Urinary bladder (tissue), 4 donors: ENCODE measurements around the gene MARCKSL1. TPM values are rescaled to one million over a fixed set of nuclear protein-coding genes. Genes with fewer than 3 reads are reported as not detected.

ENCODE experiments used
- DNase-seq: peaks from one replicate; pipeline ENCODE4 v3.0.0-alpha.2; 2015; ENCODE audit errors: extremely low spot score
- H3K27ac ChIP-seq: one replicate; pipeline ENCODE4 v1.5.1; 2013; ENCODE audit warnings: low read depth, mild to moderate bottlenecking, moderate library complexity
- H3K36me3 ChIP-seq: one replicate; pipeline ENCODE4 v1.6.1; 2013; ENCODE audit warnings: mild to moderate bottlenecking, moderate library complexity; ENCODE audit not compliant: insufficient read depth
- H3K4me1 ChIP-seq: one replicate; pipeline ENCODE4 v1.6.1; 2013; ENCODE audit warnings: mild to moderate bottlenecking, moderate library complexity; ENCODE audit not compliant: insufficient read depth
- H3K4me3 ChIP-seq: one replicate; pipeline ENCODE4 v1.5.1; 2013; ENCODE audit warnings: low read depth, low read length
- WGBS: extraction: QIAGEN DNeasy Blood & Tissue Kit; methylation state at CpG from one replicate; pipeline ENCODE4 v1.1.7; 2013; 5-methylcytosine and 5-hydroxymethylcytosine counted together
- polyA plus RNA-seq: library from polyadenylated mRNA; stranded (reverse); fragments of 200-250 nt; gene quantifications from one replicate; pipeline ENCODE4 v1.2.3, GENCODE V29; 2013
- total RNA-seq: library from RNA; depleted of rRNA; stranded (reverse); fragments of >200 nt; gene quantifications from one replicate; pipeline ENCODE4 v1.2.3, GENCODE V29; 2014
- donor health status: healthy with polysubstance abuse.
- donor health status: healthy.

Gene MARCKSL1
- total and polyA plus RNA-seq, 2 donors: 27.9 to 28.5 TPM

DNA sequence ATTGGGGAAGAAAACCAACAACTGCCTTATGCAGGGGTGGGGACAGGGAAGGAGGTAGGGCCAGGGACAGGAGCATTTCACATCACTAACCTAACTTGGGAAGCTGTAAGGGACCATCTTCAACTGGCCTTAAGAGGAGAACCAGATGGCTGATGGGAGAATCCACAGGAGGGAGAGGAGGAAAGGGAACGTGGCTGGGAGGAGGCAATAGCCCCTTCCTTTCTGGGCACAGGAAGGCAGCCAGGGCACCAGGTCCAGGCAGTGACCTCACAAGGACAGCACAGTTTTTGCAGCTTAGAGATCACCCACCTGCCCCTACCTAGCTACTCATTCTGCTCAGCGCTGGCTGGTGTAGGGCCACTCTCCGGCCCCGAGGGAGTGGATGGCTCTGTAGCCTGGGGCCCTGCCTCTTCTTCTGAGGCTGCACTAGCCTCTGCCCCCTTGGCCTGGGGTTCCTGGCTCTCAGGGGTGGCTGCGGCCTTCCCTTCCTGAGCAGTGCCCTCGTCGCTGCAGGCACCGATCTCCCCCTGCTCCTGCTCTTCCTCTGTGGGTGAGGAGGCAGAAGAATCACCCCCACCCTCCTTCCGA is 1.7 kb downstream of the MARCKSL1 start:
- Histone ChIP-seq H3K4me1 (no peaks in the 10 kb centered on the region), H3K27ac (no peak overlapping the region), H3K4me3 (no peak overlapping the region), H3K36me3 (no peaks in the 10 kb centered on the region)
- 57% methylated on average over 9 of the region's 9 CpGs for WGBS
- DNase-seq: no peak

DNA sequence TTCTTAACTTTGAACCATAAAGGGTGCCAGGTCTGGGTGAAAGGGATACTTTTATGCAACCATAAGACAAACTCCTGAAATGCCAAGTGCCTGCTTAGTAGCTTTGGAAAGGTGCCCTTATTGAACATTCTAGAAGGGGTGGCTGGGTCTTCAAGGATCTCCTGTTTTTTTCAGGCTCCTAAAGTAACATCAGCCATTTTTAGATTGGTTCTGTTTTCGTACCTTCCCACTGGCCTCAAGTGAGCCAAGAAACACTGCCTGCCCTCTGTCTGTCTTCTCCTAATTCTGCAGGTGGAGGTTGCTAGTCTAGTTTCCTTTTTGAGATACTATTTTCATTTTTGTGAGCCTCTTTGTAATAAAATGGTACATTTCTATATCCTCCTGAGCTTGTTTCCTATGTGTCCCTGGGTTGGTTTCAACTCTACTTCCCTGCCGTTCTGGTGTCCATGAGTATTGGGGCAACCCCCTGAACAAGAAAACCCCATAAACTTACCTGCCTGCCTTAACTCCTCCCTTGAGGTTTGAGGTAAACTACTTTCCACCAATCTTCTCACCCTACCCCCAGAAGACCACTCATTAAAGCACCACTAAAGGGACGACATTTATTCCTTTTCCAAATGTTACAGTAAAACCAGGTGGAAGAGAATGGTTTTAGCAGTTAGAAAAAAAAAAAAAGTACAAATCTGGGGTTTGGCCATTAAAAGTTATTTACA is 2.6 kb downstream of the MARCKSL1 start:
- WGBS: 83% methylated on average over 3 of the region's 3 CpGs

DNA sequence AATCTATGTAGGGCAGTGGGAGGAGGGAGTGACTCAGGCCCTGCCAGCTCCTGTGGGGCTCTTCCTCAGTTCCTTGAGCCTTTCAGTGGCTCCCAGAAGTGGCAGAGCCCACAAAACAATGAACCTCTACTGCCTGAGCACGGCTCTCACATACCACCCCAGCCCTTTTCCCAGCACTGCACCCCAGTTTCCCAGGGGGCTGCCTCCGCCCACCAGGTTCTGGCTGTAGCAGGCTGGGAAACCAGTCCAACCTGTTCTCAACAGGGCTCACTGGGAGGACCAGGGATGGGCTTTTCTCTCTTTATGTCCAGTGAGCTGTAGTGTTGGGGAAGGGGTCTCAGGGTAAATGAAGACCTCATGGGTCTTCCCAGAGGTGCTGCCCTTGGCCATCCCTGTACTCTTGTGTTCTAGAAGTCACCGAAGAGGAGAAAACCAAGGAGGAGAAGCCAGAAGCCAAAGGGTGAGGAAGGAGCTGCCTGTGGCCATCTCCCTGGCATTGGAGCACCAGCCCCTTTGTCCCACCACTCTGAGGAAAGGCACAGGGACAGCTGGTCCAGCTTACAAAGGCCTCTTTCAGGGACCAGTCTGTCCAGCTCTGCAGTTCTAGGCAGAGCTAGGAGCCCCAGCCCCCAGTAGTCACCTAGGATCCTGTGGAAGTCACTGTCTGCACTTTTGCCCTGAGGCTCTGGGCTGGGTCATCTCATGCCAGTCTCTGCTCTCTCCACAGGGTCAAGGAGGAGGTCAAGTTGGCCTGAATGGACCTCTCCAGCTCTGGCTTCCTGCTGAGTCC is 3.5 kb downstream of the MARCKSL1 start:
- Histone ChIP-seq H3K27ac (no peak overlapping the region), H3K4me3 (no peak overlapping the region), H3K36me3 (no peaks in the 10 kb centered on the region), H3K4me1 (no peaks in the 10 kb centered on the region)
- 72% methylated on average over 3 of the region's 3 CpGs for WGBS
- DNase-seq: no peak

More for the DNA sequence above, 2.6 kb downstream of the MARCKSL1 start:
- Histone ChIP-seq H3K27ac (no peak overlapping the region), H3K4me3 (no peak overlapping the region), H3K4me1 (no peaks in the 10 kb centered on the region), H3K36me3 (no peaks in the 10 kb centered on the region)
- no peak for DNase-seq

DNA sequence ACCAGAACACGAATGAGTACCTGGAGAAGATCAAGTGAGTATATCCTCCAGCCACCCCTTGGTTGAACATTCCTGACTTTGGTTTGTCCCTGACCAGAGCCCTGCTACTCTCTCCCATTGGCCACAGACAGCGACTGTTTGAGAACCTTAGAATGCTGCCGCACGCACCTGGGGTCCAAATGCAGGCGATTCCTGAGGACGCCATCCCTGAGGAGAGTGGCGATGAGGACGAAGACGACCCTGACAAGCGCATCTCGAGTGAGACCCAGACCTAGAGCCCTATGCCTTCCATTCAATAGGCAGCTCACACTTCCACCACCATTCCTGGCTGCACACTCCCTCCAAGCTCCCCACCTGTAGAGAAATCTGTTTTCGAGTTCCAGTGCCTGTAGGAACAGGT is 4.5 kb downstream of the MARCKSL1 start:
- DNase-seq: no peak
- no peaks in the 10 kb centered on the region for H3K36me3 ChIP-seq
- H3K4me3 ChIP-seq: no peak overlapping the region
- H3K4me1 ChIP-seq: no peaks in the 10 kb centered on the region
- H3K27ac ChIP-seq: no peak overlapping the region
- WGBS: 89% methylated on average over 12 of the region's 12 CpGs

DNA sequence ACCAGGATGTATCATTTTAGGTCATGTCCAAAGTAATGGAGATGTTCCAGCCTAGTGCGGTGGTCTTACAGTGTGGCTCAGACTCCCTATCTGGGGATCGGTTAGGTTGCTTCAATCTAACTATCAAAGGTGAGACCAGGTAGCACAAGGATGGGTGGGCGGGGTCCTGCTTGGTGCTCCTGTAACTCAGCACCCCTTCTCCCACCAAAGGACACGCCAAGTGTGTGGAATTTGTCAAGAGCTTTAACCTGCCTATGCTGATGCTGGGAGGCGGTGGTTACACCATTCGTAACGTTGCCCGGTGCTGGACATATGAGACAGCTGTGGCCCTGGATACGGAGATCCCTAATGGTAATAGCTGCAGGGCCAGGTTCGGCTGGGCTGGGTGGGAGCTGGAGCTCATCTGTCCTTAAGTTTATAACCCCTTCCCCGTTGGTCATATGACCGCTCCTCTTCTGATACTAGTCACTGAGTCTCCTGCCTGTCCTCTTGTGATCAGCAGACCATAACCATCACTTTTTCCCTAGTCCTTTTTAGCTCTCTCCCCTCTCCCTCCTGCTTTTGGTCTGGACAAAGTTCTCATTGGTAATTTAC is 5.4 kb downstream of the MARCKSL1 start:
- Histone ChIP-seq H3K27ac (no peak overlapping the region), H3K36me3 (no peaks in the 10 kb centered on the region), H3K4me3 (no peak overlapping the region), H3K4me1 (no peaks in the 10 kb centered on the region)
- 86% methylated on average over 12 of the region's 12 CpGs for WGBS
- no peak for DNase-seq

DNA sequence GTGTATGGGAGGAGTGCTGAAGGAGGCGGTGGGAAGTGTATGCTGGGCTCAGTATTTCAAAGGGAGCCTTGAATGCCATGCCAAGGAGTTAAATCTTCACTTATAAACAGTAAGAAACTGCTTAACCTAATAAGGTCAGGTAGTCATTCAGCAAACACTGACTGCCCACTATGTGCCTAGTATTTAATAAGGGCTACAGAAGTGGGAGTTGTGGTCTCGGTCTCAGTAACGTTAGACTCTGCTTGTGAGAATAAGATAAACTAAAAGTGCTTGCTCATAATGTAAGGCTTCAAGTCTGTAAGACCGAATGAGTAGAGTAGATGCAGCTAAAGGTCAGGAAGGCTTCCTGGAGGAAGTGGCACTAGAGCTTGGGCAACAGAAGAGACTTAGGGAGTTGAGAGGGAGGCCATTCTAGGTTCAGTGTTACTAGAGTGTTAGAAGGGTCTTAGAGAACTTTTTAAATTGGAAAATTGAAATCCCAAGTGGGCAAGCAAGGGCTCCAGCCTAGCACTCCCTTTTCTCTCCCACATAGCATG is 6.0 kb downstream of the MARCKSL1 start:
- Histone ChIP-seq H3K4me1 (no peaks in the 10 kb centered on the region), H3K4me3 (no peak overlapping the region), H3K27ac (no peak overlapping the region), H3K36me3 (no peaks in the 10 kb centered on the region)
- 88% methylated on average over 4 of the region's 4 CpGs for WGBS
- no peak for DNase-seq

DNA sequence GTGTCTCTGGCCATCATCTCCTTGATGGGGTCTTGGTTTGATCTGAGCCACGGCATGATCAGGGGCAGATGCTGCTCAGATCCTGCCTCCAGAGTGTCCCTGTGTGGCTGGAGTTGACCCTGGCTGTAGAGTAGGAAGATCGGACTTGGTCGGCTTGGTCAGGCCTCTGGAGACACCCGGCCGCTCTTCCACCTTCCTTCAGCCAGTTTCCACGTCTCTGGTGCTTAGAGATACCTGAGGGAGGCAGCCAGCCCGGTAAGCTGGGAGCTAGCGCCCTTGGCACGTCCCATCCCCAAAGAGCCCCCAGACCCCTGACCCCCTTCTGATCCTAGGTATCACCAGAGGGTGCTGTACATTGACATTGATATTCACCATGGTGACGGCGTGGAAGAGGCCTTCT is 8.8 kb downstream of the MARCKSL1 start:
- H3K4me3 ChIP-seq: no peak overlapping the region
- H3K4me1 ChIP-seq: no peaks in the 10 kb centered on the region
- no peaks in the 10 kb centered on the region for H3K36me3 ChIP-seq
- no peak overlapping the region for H3K27ac ChIP-seq
- 94% methylated on average over 11 of the region's 11 CpGs for WGBS
- no peak for DNase-seq

DNA sequence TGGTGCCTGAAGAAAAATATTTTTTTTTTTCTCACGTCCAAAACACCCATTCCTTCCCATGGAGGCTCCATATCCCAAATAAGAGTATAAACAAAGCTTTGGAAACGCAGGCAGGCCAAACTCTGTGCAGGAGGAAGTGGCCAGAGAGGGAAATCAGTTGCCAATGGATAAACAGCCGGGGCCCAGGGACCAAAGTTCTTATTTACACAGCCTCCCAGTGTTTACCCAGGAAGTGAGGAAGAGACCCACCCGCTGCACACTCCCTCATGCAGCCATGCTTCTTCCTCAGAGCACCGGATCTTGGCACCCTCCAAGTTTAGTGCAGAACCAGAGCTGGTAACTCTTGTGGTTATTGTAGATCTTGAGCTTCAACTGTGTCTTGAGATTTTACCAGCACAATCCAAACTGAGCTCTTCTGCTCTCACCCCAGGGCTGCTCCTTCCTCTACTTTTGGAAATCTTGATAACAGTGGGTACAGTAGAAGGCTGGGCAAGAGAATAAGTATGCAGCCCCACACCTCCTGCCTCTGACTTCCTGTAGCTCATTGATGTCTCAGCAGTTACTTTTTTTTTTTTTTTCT is 14.2 kb downstream of the MARCKSL1 start:
- Histone ChIP-seq H3K36me3 (peaks cover 1% of the 10 kb centered on the region), H3K4me3 (no peak overlapping the region), H3K27ac (no peak overlapping the region), H3K4me1 (no peaks in the 10 kb centered on the region)
- 46% methylated on average over 5 of the region's 5 CpGs for WGBS
- no peak for DNase-seq

DNA sequence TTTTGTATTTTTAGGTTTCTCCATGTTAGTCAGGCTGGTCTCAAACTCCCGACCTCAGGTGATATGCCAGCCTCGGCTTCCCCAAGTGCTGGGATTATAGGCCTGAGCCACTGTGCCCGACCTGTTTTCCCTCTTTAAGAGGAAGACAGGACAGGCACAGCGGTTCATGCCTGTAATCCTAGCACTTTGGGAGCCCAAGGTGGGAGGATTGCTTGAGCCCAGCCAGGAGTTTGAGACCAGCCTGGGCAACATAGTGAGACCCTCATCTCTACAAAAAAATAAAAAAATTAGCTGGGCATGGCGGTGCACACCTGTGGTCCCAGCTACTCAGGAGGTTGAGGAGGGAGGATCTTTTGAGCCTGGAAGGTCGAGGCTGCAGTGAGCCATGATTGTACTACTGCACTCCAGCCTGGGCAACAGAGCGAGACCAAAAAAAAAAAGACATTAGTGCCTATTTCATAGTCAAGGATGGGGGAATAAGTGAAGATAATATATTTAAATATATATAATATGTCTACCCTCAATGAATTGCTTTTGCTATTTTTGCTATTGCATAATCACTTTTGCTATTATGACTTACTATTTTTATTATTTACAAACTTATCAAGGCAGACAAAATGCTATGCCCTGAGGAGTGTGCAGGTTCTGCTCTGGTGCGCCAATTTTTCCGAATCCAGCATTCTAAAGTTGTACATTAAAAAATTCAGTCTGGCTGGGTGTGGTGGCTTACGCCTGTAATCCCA is 17.7 kb downstream of the MARCKSL1 start:
- peaks cover 2% of the 10 kb centered on the region for H3K36me3 ChIP-seq
- H3K4me1 ChIP-seq: no peaks in the 10 kb centered on the region
- WGBS: 96% methylated on average over 10 of the region's 10 CpGs
- H3K4me3 ChIP-seq: no peak overlapping the region
- DNase-seq: no peak
- H3K27ac ChIP-seq: no peak overlapping the region

DNA sequence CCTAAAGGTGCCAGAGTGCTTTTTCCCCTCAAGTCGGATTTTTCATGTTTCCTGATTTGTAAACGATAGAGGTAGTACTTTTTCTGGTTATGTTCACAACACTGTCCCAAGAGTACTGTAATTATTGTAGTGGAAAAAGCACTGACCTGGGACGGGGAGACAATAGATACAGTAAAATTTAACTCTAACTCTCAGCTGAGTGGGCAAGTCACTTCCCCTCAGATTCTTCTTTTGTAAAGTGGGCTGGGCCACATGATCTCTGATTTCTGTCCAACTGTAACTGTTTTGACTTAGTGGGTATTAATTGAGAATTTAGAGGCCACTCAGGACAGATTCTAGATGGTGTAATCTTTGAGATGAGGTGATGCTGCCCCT is 19.1 kb downstream of the MARCKSL1 start:
- Histone ChIP-seq H3K36me3 (peaks cover 2% of the 10 kb centered on the region), H3K4me3 (no peak overlapping the region), H3K27ac (no peak overlapping the region), H3K4me1 (no peaks in the 10 kb centered on the region)
- no peak for DNase-seq
- WGBS: 77% methylated on average over 3 of the region's 3 CpGs

DNA sequence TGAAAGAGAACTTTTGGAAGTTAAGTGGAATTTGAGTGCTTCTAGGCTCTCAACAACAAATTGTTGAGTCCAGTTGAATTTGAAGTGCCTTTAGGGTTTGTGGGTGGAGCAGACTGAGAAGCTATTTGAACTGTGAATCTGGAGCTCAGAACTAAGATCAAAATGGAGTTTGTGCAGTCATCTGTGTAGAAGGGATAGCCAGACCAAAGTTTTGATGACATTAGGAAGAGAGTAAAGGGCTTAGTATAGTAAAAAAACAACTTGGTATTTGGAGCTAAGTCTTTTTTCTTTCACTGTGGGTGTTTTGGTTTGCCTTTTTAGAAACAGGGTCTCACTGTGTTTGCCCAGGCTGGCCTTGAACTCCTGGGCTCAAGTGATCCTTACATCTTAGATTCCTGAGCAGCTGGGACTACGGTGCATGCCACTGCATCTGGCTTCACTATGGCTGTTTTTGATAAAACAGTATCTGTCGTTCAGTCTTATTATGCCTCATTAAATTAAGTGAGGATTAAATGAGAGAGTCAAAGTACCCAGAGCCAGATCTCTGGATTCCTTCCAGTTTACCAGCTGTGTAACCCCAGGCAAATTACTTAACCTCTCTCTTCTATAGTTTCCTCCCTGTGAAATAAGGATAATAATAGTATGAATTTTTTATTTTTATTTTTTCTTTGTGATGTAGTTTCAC is 24.2 kb downstream of the MARCKSL1 start:
- Histone ChIP-seq H3K4me1 (no peaks in the 10 kb centered on the region), H3K36me3 (peaks cover 2% of the 10 kb centered on the region), H3K27ac (no peak overlapping the region), H3K4me3 (no peak overlapping the region)
- DNase-seq: no peak
- 49% methylated on average over 2 of the region's 2 CpGs for WGBS

DNA sequence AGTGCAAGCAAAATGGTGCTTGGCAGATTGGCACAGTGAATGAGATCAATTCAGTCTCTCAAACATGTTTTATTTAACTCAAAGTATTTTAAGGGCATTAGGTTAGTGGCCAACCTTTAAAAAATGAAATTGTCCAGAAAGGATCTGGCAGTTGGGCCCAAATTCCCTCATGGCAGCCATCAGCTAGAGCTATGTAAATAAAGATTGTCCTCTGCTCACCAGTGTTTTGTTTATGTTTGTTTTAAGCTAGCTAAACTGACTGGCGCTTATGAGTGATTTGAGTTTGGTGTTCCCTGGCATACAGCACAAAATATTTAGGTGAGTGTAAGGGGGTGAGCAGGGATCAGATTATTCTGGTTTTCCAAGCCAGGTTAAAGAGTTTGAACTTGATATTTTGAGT is 26.1 kb downstream of the MARCKSL1 start:
- 56% methylated on average over 1 of the region's 1 CpG for WGBS
- Histone ChIP-seq H3K27ac (no peak overlapping the region), H3K4me3 (no peak overlapping the region), H3K36me3 (peaks cover 2% of the 10 kb centered on the region), H3K4me1 (no peaks in the 10 kb centered on the region)
- no peak for DNase-seq
